HG02885 (cell line): ENCODE results near the gene LOXL4.

ENCODE experiments used
- ATAC-seq: cut with Tn5 transposase; IDR thresholded peaks from one replicate; pipeline ENCODE4 v1.9.1; 2021; ENCODE audit warnings: mild to moderate bottlenecking; ENCODE audit not compliant: unreplicated experiment, poor library complexity

The LOXL4 gene

DNA sequence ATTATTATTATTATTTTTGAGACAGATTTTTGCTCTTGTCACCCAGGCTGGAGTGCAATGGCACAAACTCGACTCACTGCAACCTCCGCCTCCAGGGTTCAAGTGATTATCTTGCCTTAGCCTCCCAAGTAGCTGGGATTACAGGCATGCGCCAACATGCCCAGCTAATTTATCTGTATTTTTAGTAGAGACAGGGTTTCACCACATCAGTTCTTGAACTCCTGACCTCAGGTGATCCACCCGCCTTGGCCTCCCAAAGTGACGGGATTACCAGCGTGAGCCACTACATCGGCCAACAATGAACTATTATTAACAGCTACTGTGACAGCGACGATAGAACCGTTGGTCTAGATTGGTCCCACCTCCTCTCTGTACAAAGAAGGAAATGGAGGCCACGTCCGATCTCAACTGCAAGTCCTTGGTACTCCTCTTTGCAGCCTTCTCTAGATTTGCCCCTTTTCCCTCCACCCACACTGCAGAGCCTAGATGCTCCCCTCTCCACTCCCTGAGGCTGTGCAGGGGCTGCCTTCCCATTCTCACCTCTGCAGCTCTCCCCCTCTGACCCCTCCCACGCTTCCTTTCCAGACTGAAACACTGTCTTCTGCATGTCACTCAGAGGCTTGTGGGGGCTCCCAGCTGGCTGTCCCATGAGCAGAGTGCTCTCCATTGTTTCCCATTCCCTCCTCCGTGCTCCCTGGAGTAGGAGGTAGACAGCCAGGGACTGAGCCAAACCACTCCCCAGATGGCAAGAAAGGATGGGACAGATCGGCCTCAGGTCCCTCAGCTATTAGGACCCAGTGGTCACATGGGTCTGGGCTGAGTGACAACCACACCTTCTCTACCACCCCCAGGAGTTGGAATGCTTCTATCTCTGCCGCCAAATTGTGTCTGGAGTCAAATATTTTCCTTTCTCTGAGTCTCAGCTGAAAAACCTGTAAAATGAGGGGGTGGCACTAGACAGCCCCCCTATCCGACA, 2.3 kb downstream of the LOXL4 start:
- ATAC-seq: no peak

DNA sequence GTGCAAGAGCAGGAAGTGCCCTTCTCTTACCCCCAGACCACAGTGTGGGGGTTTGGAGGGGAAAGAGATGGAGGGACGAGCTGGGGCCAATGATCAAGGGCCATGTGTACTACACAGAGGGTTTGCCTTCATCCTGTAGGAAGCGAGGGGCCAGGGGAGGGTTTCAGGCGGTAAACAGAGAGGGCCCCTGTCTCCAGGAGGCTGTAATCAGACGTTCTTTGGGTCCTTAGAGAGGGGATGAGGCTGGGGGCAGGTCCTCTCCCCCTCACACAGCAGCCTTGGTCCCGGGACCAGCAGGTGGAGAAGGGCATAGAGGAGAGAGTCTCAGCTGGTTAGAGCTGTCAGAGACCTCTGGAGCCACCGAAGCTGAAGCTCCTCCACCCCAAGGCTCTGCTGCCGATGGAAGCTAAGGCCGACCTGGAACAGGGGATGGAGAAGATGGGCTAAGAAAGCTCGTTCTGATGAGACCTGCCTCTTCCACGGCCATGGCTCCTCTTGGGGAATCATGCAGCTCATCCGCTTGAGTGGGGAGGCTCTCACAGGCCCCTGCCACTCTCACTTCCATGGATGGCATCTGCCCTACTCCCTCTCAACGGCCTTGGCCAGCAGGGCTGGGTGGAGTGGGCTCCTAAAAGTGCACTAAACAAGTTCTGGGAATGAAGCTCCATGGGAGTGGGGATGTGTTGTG, 3.5 kb downstream of the LOXL4 start:
- no peak for ATAC-seq

DNA sequence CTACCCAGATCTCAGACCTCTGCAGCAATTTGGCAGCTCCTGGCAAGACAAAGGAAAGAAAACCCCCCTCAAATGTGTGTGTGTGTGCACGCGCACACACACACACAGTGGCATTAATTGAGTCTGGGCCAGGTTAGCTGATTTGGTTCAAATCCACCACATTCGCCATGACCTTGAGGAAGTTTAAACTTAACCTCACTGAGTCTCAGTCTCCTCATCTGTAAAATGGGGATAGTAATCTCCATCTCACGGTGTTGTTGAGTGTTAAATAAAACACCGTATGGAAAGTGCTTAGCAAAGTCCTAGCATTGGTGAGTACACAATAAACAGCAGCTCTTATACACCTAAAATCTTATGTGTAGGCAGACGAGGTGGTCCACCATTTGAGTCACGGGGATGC, 4.9 kb downstream of the LOXL4 start:
- ATAC-seq: no peak

DNA sequence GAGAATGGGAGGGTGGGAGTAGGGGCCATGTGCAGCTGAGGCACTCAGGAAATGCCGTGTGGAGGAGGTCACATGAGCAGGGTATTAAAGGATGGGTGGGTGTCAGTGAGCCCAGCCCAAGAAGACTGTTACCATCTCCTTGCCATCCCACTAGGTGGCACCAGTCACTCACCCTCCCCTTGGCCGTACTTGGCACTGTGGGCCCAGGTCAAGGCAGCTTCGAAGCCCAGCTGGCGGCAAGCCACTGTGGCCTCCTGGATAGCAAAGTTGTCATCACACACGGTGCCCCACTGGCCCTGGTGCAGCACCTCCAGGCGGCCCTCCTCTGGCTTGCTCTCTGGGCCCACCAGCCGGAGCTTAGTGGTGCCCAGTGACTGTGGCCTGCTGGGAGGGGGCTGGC, 5.4 kb downstream of the LOXL4 start:
- ATAC-seq: no peak

DNA sequence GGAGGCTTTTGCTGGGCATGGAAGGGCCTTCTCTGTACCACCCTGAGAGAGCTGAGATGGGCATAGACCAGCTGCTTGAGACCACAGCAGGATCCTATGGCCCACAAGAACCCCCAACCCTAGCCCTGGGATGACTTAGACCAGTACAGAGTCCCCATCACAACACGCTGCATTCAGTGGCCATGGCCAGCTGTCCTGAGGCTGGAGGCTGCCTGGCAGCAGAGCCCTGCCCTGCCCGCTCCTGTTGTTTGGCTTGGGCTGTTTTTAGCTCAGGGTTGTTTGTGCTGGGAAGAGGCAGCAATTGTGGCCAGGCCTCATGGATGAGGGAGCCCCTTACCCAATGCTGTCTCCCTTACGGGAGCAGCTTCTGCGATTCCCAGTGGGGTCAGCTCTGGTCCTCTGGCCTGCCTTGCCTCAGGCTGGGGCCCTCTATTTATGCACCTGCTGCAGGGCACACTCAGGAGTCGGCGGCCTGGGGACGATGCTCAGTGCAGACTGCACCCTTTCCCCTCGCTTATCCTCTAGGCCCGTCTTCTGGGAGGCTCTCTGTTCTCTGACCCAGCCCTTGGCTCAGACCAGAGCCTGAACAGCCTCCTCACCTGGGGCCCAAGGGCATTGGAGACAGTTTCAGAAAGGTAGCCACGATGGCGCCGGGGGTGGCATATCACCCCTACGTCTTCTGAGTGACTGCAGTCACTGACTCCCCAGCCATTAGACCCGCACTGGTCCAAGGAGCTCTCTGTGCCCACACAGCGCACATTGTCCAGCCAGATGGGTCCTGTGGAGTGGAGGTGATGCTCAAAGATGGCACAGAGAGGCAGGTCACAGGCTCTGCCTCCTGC, 6.3 kb downstream of the LOXL4 start:
- ATAC-seq: no peak

DNA sequence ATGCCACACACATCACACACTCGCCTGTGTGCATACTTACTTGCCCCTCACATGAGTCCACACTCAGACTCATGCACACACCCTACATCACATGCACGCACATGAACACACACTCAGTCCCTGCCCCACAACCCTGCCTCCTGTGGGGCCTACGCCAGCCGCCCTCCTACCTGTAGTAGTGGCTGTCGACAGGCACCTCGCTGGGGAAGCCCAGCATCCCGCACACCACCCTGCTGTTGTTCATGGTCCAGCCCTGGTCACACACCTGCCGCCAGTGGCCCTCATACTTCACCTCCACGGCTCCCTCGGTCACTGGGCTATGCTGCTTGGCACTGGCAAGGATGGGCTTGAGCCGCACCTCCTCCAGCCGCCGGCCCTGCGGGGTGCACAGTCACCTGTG, 7.2 kb downstream of the LOXL4 start:
- ATAC-seq: no peak

- no peak for ATAC-seq
Observed at GRCh38 chr10:98260350-98260749, 7.6 kb downstream of the LOXL4 start.

GRCh38 chr10:98259606-98260315, 8.2 kb downstream of the LOXL4 start:
- no peak for ATAC-seq

DNA sequence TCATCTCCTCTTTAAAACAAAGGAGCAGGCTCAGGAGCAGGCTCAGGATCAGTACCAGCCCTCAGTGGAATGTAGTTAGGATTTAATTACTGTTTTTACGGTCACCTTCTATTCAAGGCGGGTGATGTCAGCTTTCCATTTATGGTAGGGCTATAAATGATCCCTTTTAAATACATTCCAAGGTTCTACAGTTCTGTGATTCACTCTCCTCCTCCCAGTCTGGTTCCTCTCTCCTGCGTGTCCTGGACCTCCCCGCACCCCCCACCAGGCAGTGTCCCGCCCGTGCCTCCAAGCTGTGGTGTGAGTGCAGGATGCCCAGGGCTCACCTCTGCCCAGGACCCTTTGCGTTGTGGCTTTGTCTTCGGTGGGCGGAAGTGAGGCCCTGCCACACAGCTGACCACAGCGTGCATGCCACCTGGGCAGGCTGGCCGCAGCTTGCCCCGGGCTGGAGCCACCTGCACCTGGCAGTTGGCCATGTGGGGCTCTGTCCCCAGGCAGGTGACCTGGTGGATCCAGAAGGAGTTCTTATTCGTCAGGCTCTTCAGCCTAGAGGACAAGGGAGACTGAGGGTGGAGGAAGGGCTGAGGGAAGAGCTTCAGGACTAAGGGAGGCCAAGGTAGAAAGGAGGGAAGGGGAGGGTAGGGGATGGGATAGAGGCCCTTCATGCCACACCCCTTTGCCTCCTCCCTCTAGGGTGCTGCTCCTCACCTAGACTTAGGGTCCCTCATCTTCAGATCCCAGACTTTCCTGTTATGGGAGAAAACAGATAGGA, 9.1 kb downstream of the LOXL4 start:
- no peak for ATAC-seq

GRCh38 chr10:98257961-98258360, 10.0 kb downstream of the LOXL4 start:
- ATAC-seq: no peak

GRCh38 chr10:98257198-98257597, 10.8 kb downstream of the LOXL4 start:
- ATAC-seq: no peak

- no peak for ATAC-seq
Observed at GRCh38 chr10:98256692-98257091, 11.3 kb downstream of the LOXL4 start.

GRCh38 chr10:98255146-98255877, 12.7 kb downstream of the LOXL4 start:
- no peak for ATAC-seq

DNA sequence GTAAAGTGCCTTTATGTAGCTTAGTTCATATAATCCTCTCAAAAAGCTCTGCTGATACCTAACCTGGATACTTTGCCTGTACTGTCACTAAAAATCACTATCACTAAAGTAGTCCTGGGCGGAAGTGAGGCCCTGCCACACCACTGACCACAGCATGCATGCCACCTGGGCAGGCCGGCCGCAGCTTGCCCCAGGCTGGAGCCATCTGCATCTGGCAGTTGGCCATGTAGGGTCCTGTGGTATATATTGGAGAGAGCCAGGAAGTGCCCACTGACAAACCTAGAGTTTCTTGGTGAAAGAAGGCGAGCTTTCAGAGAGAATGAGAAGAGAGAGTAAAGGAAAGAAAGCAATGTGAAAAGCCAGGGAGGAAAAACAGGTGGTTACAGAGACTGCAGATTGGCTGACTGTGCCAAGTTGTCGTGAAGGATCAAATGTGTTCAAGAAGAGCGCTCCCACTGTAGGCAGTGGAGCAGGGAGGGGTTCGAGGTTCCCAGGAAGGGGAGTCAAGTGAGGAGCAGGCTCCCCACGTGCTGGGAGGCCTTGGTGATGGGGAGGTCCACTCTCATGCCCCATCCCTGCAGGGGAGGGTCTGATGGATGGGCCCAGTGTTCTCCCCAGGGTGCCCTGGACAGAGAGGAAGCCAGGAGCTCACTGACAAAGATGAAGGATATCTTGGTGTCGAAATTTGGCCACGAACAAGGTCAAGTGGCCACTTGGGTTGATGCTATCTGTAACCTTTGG, 13.6 kb downstream of the LOXL4 start:
- ATAC-seq: no peak

DNA sequence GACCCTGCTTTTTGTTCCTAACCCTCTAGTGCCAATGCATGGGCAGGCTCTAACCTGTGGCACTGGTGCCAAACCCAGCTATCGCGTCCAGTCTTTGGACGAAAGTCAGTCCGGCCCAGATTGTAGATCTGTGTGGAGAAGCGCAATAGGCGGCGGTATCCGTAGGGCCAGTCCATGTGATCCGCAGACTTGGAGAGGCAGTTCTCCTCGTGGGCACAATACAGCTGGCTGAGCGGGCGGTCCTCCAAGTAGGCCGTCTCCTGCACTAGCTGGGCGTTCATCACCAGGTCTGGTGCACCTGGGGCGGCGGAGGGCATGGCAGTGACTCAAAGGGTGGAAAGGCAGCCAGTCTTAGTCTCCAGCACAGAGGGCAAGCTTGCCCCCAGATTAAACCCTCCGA, 14.5 kb downstream of the LOXL4 start:
- no peak for ATAC-seq

- ATAC-seq: no peak
Observed at GRCh38 chr10:98252464-98252863, 15.5 kb downstream of the LOXL4 start.

DNA sequence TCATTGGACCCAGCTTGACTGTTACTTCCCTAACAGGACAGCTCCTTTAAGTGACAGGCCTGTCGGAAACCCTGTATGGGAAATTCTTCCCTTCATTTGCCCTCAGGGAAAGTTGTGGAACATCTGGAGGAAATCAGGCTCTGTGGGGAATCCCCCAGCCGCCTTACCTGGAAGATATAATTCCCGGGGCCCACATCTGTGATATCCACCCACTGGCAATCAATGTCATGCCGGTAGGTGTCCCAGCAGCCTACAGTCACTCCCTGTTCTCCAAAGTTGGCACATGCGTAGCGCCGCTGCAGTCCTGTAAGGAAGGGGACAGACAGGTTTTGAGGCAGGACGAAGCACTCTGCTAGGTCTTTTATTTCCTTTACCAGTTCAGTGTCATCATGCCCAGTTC, 16.6 kb downstream of the LOXL4 start:
- ATAC-seq: no peak

- ATAC-seq: no peak
Observed at GRCh38 chr10:98249134-98249533, 18.9 kb downstream of the LOXL4 start.
